Lung (tissue), 16 donors: ENCODE data around the gene TMEM169. TPM values are rescaled to one million over a fixed set of nuclear protein-coding genes. Genes with fewer than 3 reads are reported as not detected.

Source experiments
- ATAC-seq: fragments of 200-7000 bp; cut with Tn5 transposase; one replicate; pipeline ENCODE4 v1.9.1; 2020; ENCODE audit warnings: moderate number of reproducible peaks; ENCODE audit not compliant: insufficient read depth, low FRiP score
- DNase-seq, 3 donors: peaks; one replicate each; pipeline ENCODE4 v3.0.0-alpha.2; 2013 to 2017
- H3K27ac ChIP-seq, 2 donors: one replicate each; pipeline ENCODE4 v1.5.1; 2013; ENCODE audit warnings: mild to moderate bottlenecking in 2 of 2, moderate library complexity in 2 of 2, control low read depth in 1 of 2, inconsistent platforms in 1 of 2, low read depth in 1 of 2, low read length in 1 of 2
- H3K27me3 ChIP-seq, 3 donors: one replicate each; pipeline ENCODE4 v1.5.1; 2013; ENCODE audit warnings: low read length in 2 of 3; ENCODE audit not compliant: control insufficient read depth in 3 of 3, insufficient read depth in 3 of 3
- H3K36me3 ChIP-seq, 4 donors: one replicate each; pipeline ENCODE4 v1.5.1; 2013; ENCODE audit warnings: low read length in 4 of 4, mild to moderate bottlenecking in 1 of 4, moderate library complexity in 1 of 4; ENCODE audit not compliant: control insufficient read depth in 4 of 4, insufficient read depth in 4 of 4
- H3K4me1 ChIP-seq, 5 donors: one replicate each; pipeline ENCODE4 v1.5.1; 2013; ENCODE audit warnings: low read length in 5 of 5, mild to moderate bottlenecking in 2 of 5, moderate library complexity in 1 of 5; ENCODE audit not compliant: control insufficient read depth in 5 of 5, insufficient read depth in 5 of 5
- H3K4me3 ChIP-seq: one replicate; pipeline ENCODE4 v1.5.1; 2013; ENCODE audit warnings: mild to moderate bottlenecking, control low read depth, moderate library complexity
- H3K9ac ChIP-seq, 2 donors: one replicate each; pipeline ENCODE4 v1.5.1; 2013; ENCODE audit warnings: low read length in 2 of 2, control low read depth in 1 of 2; ENCODE audit not compliant: insufficient read depth in 1 of 2
- H3K9me3 ChIP-seq, 4 donors: one replicate each; pipeline ENCODE4 v1.5.1; 2013; ENCODE audit warnings: low read length in 3 of 4, mild to moderate bottlenecking in 1 of 4, moderate library complexity in 1 of 4; ENCODE audit not compliant: control insufficient read depth in 4 of 4, insufficient read depth in 3 of 4
- CTCF ChIP-seq: IDR thresholded peaks from 2 replicates; pipeline ENCODE4 v1.5.1; 2012; ENCODE audit warnings: mild to moderate bottlenecking; ENCODE audit errors: control extremely low read depth, extremely low read depth
- WGBS, 2 donors: extraction: QIAGEN DNeasy Blood & Tissue Kit; methylation state at CpG; one replicate each; pipeline ENCODE4 v1.1.7; 2013; 5-methylcytosine and 5-hydroxymethylcytosine counted together
- long read RNA-seq, 5 donors: transcript quantifications; one replicate each; lab custom pipeline, GENCODE V29; 2026
- polyA plus RNA-seq, 2 donors: library from polyadenylated mRNA; stranded (reverse); fragments of 200-250 nt; gene quantifications; one replicate each; pipeline ENCODE4 v1.2.1, GENCODE V29; 2013
- total RNA-seq, 2 donors: library from RNA; depleted of rRNA in 1 of 2; stranded (reverse); fragments of >200 nt in 1 of 2; gene quantifications; one replicate each; pipeline ENCODE4 v1.2.1, GENCODE V29; 2014 to 2021
- donor health status: control.
- donor health status: control.
- donor health status: Bipolar disorder and iron deficiency.
- donor health status: healthy.
- donor health status: DM: yes; HTN: yes; CAD: no.

Gene TMEM169
- under 1 TPM; 0.63 to 0.67 TPM for total RNA-seq
- polyA plus RNA-seq, result under 1 TPM; 0.14 to 0.62 TPM
- long read RNA-seq, donor 1, result 0 reads
- long read RNA-seq, donor 2, result 0 reads
- long read RNA-seq, donor 3, partial matches to known transcripts, result 0 of 1 reads
- long read RNA-seq, donor 3, other reads (novel, unspliced or antisense), result 0 of 1 reads
- long read RNA-seq, donor 4, result 0 reads
- long read RNA-seq, donor 5, result 0 reads

DNA sequence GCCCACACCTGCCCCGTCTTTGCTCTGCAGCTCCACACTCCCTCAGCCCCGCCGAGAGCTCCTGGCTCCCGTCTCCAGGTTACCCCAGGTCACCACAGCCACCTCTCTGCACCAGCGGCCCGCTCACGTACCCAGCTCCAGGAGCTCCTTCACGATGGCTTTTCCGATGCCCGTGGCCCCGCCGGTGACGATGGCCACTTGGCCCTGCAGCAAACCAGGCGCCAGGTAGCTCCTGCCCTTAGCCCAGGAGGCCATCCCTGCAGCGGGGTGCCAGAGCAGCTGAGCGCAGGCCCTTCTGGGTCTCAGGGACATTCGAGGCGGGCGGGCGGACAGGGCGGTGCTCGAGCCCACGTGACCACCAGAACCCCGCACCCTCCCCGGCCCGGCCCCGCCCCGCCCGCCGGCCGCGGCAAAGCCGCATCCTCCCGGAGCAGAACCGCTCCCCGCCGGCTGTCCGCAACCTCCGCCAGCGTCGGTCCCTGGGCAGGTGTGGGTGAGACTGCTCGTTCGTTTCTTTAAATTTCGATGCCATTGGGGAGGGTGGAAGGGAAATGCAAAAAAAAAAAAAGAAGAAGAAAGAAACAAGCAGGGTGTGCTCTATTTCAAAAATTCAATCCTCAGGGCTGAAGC is at the start of gene TMEM169, which contains the start of gene PECR:
Gene TMEM169, plus strand, starts transcription at position 433 of the 630 bp plus-strand sequence. CDS start 14,045 bp downstream, outside the sequence.
Gene PECR, minus strand, starts transcription at position 323 of the 630 bp plus-strand sequence. Its CDS starts 68 bp downstream, at position 255.
- peak; percentile 96 for ATAC-seq
- no peaks in the 10 kb centered on the region for H3K36me3 ChIP-seq
- WGBS, 2 donors, result 1% methylated on average over 42 to 44 of the region's 44 CpGs
- no peaks in the 10 kb centered on the region for H3K9me3 ChIP-seq
- TF ChIP-seq CTCF, result no peak
- H3K9ac ChIP-seq, result peak within 1 kb of the TSS in 1 of 2 donors; percentile 76
- DNase-seq, result peak; percentile 70 to 81 (median 75)
- peak within 1 kb of the TSS in 1 of 2 donors; percentile 87 for H3K27ac ChIP-seq
- H3K4me1 ChIP-seq, result peaks cover 0 to 14% (median 0%) of the 10 kb centered on the region in 5 donors
- peak within 1 kb of the TSS; percentile 98 for H3K4me3 ChIP-seq
- peaks cover 0 to 3% (median 3%) of the 10 kb centered on the region in 3 donors for H3K27me3 ChIP-seq

DNA sequence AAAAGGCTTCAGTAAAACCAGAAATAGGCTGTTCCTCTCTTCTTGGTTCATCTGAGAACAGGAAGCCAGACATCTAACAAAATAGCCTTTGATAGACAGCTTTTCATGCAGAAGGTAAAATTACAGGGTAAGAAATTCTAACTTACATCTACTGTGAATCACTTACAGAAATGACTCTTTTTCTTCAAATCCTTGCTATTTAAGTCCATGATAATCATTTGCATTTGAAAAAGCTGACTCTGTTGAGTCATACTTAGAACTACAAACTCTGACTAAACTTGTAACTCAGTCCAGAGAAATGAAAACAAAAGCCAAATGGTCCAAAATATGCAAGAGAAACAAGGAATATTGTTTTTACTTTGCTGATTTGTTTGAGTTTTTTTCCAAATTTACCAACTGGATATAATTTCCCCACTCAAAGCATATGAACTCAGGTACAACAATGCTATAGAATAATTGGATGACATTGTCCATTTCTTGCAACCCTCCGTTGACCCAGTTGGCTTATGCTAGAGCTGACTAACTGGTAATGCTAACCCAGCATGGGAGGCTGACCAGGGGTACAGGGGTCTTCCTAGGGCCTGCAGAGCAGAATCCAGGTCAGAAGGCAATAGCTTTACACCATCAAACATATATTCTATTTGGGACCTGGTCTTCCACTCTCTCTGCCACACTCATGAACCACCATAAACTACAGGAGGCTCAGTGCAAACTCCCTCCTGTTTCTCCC is 49.6 kb upstream of the TMEM169 start:
- no peaks in the 10 kb centered on the region for H3K27me3 ChIP-seq
- H3K4me3 ChIP-seq, result no peak overlapping the region
- 92 to 97% methylated on average over 1 of the region's 1 CpG for WGBS, 2 donors
- no peak for TF ChIP-seq CTCF
- H3K27ac ChIP-seq, result no peak overlapping the region
- DNase-seq, result no peak
- no peak for ATAC-seq
- H3K9ac ChIP-seq, result no peak overlapping the region
- H3K4me1 ChIP-seq, result peaks cover 0 to 3% (median 0%) of the 10 kb centered on the region in 5 donors
- H3K36me3 ChIP-seq, result peaks cover 0 to 5% (median 2%) of the 10 kb centered on the region in 4 donors
- H3K9me3 ChIP-seq, result no peaks in the 10 kb centered on the region

DNA sequence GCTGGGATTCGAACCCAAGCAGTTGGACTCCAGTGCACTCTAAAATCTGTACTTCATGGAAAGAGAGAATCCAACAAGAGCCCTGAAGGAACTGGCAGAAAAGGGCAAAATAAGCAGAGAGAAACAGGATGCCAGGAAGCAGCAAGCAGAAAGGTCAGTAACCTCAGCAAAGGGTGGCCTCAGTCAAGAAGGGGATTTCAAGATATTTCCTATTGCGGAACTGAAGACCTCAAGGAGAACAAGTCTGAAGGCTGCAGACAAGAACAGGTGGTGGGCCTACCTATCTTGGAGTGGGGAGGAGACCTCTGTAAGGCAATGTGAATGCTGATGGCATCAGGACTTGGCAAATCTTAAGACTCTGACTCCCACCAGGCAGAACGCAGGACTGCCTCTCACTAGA is 48.3 kb upstream of the TMEM169 start:
- ATAC-seq, result no peak
- Histone ChIP-seq H3K9ac (no peak overlapping the region), H3K4me3 (no peak overlapping the region), H3K27me3 (no peaks in the 10 kb centered on the region), H3K9me3 (no peaks in the 10 kb centered on the region), H3K36me3 (peaks cover 0 to 5% (median 2%) of the 10 kb centered on the region in 4 donors), H3K4me1 (peaks cover 0 to 3% (median 0%) of the 10 kb centered on the region in 5 donors), H3K27ac (no peak overlapping the region)
- DNase-seq, result no peak
- TF ChIP-seq CTCF, result no peak
- 88 to 95% methylated on average over 3 of the region's 3 CpGs for WGBS, 2 donors
